Measurements from ENCODE around the gene FANCI. TPM values are rescaled to one million over a fixed set of nuclear protein-coding genes. Genes with fewer than 3 reads are reported as not detected.

FANCI gene
- total and polyA plus RNA-seq, 2 of the 13 experiments (the other 11 are each of a cell fraction or from before 2014, with no cell fraction given): 15.7 to 68.8 TPM

DNA sequence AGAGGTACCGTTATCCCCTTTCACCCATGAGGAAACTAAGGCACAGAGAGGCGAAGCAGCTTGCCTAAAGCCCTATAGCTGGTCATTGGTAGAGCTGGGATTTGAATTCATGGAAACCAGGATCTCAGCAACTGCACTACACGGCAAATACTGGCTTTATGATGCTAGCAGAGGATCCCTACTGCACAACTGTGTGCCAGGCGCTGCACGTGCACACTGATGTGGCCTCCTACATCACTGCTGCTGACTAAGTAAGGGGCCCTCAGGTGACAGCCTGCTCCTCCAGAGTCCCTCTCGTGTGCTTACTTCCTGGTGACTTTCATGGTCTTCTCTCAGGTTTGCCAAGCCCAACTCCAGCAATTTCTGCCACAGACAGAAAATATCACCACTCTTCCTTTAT is 94.3 kb downstream of the FANCI start:
- Histone ChIP-seq H3K79me2 (ENCODE audit: insufficient read depth, low read length) (peaks cover 9% of the 10 kb centered on the region), H3K9ac (ENCODE audit: insufficient read depth, low read depth, low read length) (no peak overlapping the region), H3K4me3 (replicated peaks in 1 of 3; ENCODE audit: insufficient read depth in 1 of 3, low read depth in 2 of 3, low read length in 3 of 3) (no peak overlapping the region), H3K36me3 (replicated peaks in 1 of 2; ENCODE audit: control insufficient read depth in 1 of 2, insufficient read depth in 2 of 2, low read length in 2 of 2) (peaks cover under 1 to 1% of the 10 kb centered on the region in 2 experiments; a peak in 3 of 5 replicates), H3K4me2 (ENCODE audit: low read depth, low read length) (no peak overlapping the region; the same call in 1 of the 2 replicates), H3K27me3 (ENCODE audit: control insufficient read depth in 1 of 2, insufficient read depth in 2 of 2, low read length in 2 of 2) (peaks cover 0 to 13% of the 10 kb centered on the region in 2 experiments; a peak in 1 of 5 replicates), H3K4me1 (ENCODE audit: insufficient read depth, low read length) (peaks cover 27% of the 10 kb centered on the region), H3K9me3 (ENCODE audit: low read length) (no peaks in the 10 kb centered on the region), H3K27ac (ENCODE audit: extremely low read length, insufficient read depth, low read length) (no peak overlapping the region), H2AFZ (ENCODE audit: low read length) (no peak overlapping the region), H4K20me1 (ENCODE audit: insufficient read depth, low read length) (no peaks in the 10 kb centered on the region)
- ATAC-seq (no peak), DNase-seq (ENCODE audit: low spot score) (no peak), FAIRE-seq (no peak)
- 39% methylated on average over 3 of the region's 6 CpGs for WGBS (ENCODE audit: low lambda C conversion rate)
- in situ Hi-C loops (cut with HindIII; ENCODE audit: extremely low pct_ligation_motif_present, low pct_unique_long_range_greater_than_20kb) (no loop called here), intact Hi-C loops (cut with micrococcal nuclease; ENCODE audit: unreplicated experiment) (no loop called here)
- CTCF ChIA-PET (ENCODE audit: low intra/inter-chr PET ratio, low total read pairs): no interaction called here
- TF ChIP-seq BHLHE40 (IDR thresholded peaks at IDR 0.05; ENCODE audit: low read length) (peak; percentile 77; the same call in 1 of the 2 replicates), FOXA3 (CRISPR knock-in tag; IDR thresholded peaks at IDR 0.05) (no peak)
- BruUV-seq (replicated peaks): no TSS peak
- POLR2A ChIA-PET: no interaction called here

DNA sequence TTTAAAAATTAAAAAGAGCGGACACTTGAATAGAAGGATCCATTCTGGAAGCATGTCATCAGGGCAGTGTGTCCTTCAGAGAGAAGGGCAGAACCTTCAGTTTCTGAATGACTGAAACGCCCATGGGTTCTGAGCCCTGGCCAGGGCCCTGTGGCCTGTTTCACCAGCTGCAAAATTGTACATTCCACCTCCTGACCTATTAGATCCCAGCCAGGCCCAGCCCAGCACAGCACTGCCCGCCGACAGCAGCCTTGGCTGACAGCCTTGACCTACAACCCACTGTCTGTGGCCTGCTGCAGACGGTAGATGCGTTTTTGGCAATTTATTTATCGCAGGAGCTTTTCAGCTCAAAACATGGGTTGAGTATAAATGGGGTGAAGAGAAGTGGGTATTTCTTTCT is 96.8 kb downstream of the FANCI start:
- no peak overlapping the region for H3K4me3 ChIP-seq (replicated peaks in 1 of 3; ENCODE audit: insufficient read depth in 1 of 3, low read depth in 2 of 3, low read length in 3 of 3)
- H3K9me3 ChIP-seq (ENCODE audit: low read length): no peaks in the 10 kb centered on the region
- CTCF ChIA-PET (ENCODE audit: low intra/inter-chr PET ratio, low total read pairs): no interaction called here
- peaks cover 0 to 16% of the 10 kb centered on the region in 2 experiments; a peak in 1 of 5 replicates for H3K27me3 ChIP-seq (ENCODE audit: control insufficient read depth in 1 of 2, insufficient read depth in 2 of 2, low read length in 2 of 2)
- in situ Hi-C loops (cut with HindIII; ENCODE audit: extremely low pct_ligation_motif_present, low pct_unique_long_range_greater_than_20kb) (no loop called here), intact Hi-C loops (cut with micrococcal nuclease; ENCODE audit: unreplicated experiment) (no loop called here)
- H3K4me2 ChIP-seq (ENCODE audit: low read depth, low read length): no peak overlapping the region
- H3K36me3 ChIP-seq (replicated peaks in 1 of 2; ENCODE audit: control insufficient read depth in 1 of 2, insufficient read depth in 2 of 2, low read length in 2 of 2): no peaks in the 10 kb centered on the region
- no peak for FAIRE-seq
- H3K9ac ChIP-seq (ENCODE audit: insufficient read depth, low read depth, low read length): no peak overlapping the region
- ATAC-seq: peak; percentile 66
- peaks cover 19% of the 10 kb centered on the region for H3K4me1 ChIP-seq (ENCODE audit: insufficient read depth, low read length)
- BruUV-seq (replicated peaks): no TSS peak
- 30% methylated on average over 5 of the region's 7 CpGs for WGBS (ENCODE audit: low lambda C conversion rate)
- H3K27ac ChIP-seq (ENCODE audit: extremely low read length, insufficient read depth, low read length): no peak overlapping the region
- no peaks in the 10 kb centered on the region for H4K20me1 ChIP-seq (ENCODE audit: insufficient read depth, low read length)
- H2AFZ ChIP-seq (ENCODE audit: low read length): no peak overlapping the region
- POLR2A ChIA-PET: no interaction called here
- no peak for DNase-seq (ENCODE audit: low spot score)
- no peaks in the 10 kb centered on the region for H3K79me2 ChIP-seq (ENCODE audit: insufficient read depth, low read length)
- TF ChIP-seq ATAD3A (CRISPR knock-in tag; IDR thresholded peaks at IDR 0.05): no peak
- no peak for TF ChIP-seq DNMT1 (CRISPR knock-in tag; IDR thresholded peaks at IDR 0.05)
- no peak for TF ChIP-seq FOSL1 (CRISPR knock-in tag; IDR thresholded peaks at IDR 0.05; ENCODE audit: borderline replicate concordance)
- TF ChIP-seq MLLT10 (CRISPR knock-in tag; IDR thresholded peaks at IDR 0.05): no peak
- no peak for TF ChIP-seq ZNF557 (CRISPR knock-in tag; IDR thresholded peaks at IDR 0.05)
- no peak for TF ChIP-seq TAF15 (IDR thresholded peaks at IDR 0.05; ENCODE audit: low read depth, low read length, poor library complexity, severe bottlenecking)
- TF ChIP-seq STAG1 (CRISPR knock-in tag; IDR thresholded peaks at IDR 0.05): no peak
- TF ChIP-seq, protein P1, sequence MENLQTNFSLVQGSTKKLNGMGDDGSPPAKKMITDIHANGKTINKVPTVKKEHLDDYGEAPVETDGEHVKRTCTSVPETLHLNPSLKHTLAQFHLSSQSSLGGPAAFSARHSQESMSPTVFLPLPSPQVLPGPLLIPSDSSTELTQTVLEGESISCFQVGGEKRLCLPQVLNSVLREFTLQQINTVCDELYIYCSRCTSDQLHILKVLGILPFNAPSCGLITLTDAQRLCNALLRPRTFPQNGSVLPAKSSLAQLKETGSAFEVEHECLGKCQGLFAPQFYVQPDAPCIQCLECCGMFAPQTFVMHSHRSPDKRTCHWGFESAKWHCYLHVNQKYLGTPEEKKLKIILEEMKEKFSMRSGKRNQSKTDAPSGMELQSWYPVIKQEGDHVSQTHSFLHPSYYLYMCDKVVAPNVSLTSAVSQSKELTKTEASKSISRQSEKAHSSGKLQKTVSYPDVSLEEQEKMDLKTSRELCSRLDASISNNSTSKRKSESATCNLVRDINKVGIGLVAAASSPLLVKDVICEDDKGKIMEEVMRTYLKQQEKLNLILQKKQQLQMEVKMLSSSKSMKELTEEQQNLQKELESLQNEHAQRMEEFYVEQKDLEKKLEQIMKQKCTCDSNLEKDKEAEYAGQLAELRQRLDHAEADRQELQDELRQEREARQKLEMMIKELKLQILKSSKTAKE (CRISPR knock-in tag; IDR thresholded peaks at IDR 0.05; ENCODE audit: borderline replicate concordance): no peak
- TF ChIP-seq ZNF460 (CRISPR knock-in tag; IDR thresholded peaks at IDR 0.05; ENCODE audit: borderline replicate concordance): no peak

All from HepG2 (cell line).